Renal pelvis (tissue), 4 donors: Measurements from ENCODE around the gene DOK6. TPM values are rescaled to one million over a fixed set of nuclear protein-coding genes. Genes with fewer than 3 reads are reported as not detected.

ENCODE experiments used
- DNase-seq: peaks from one replicate; pipeline ENCODE4 v3.0.0-alpha.2; 2013
- polyA plus RNA-seq, 3 donors: library from polyadenylated mRNA; unstranded; fragments of 120-200 nt; gene quantifications; one replicate each; pipeline ENCODE4 v1.2.1, GENCODE V29; 2013; ENCODE audit not compliant: insufficient read length in 3 of 3

Gene DOK6
- polyA plus RNA-seq, 3 donors: 15.8 to 21.9 (median 18.0) TPM

- DNase-seq: no peak
Measured at GRCh38 chr18:69898241-69898861, 497.7 kb downstream of the DOK6 start.
